Measurements from ENCODE around the gene ACTN1. TPM values are rescaled to one million over a fixed set of nuclear protein-coding genes. Genes with fewer than 3 reads are reported as not detected.

The ACTN1 gene
- total and polyA plus RNA-seq, 10 of the 15 experiments (the other 5 are each of a cell fraction or from before 2014, with no cell fraction given): 0.14 to 39.4 (median 2.6) TPM

GRCh38 chr14:68884031-68885030, 94.8 kb downstream of the ACTN1 start:
- H3K4me3 ChIP-seq: no peak overlapping the region
- FAIRE-seq (no peak), ATAC-seq (no peak; the same call in 2 of the 3 replicates), DNase-seq (ENCODE audit: low read depth, low spot score) (no peak)
- BruUV-seq (replicated peaks): no TSS peak
- H3K4me2 ChIP-seq (ENCODE audit: control insufficient read depth, insufficient read depth): no peak overlapping the region
- WGBS (ENCODE audit: insufficient coverage, insufficient replicate concordance, low lambda C conversion rate, missing lambda C conversion rate): 38% methylated on average over 10 of the region's 10 CpGs
- H3K27me3 ChIP-seq (replicated peaks in 1 of 2; ENCODE audit: control insufficient read depth in 2 of 2, insufficient read depth in 2 of 2, low read length in 1 of 2): no peaks in the 10 kb centered on the region
- intact Hi-C loops (cut with micrococcal nuclease; ENCODE audit: unreplicated experiment): no loop called here
- TF ChIP-seq ZBTB33 (IDR thresholded peaks at IDR 0.05): no peak
- TF ChIP-seq MLLT1 (IDR thresholded peaks at IDR 0.05): no peak
- TF ChIP-seq YBX1 (IDR thresholded peaks at IDR 0.05): no peak
- TF ChIP-seq TCF7 (IDR thresholded peaks at IDR 0.05; ENCODE audit: borderline replicate concordance): no peak
- no peak for TF ChIP-seq BCLAF1 (IDR thresholded peaks at IDR 0.05)
- TF ChIP-seq TBL1XR1 (IDR thresholded peaks at IDR 0.05; ENCODE audit: low read depth, low read length): no peak
- TF ChIP-seq HCFC1 (IDR thresholded peaks at IDR 0.05; ENCODE audit: low read length): no peak
- TF ChIP-seq CBFB (IDR thresholded peaks at IDR 0.05; ENCODE audit: low read depth): no peak
- TF ChIP-seq RB1 (IDR thresholded peaks at IDR 0.05; ENCODE audit: borderline replicate concordance): no peak
- TF ChIP-seq NFXL1 (IDR thresholded peaks at IDR 0.05; ENCODE audit: borderline replicate concordance): no peak
- TF ChIP-seq CREB1 (IDR thresholded peaks at IDR 0.05; ENCODE audit: low read depth): no peak
- TF ChIP-seq STAT1 (conservative IDR thresholded peaks at IDR 0.05): no peak
- no peak for TF ChIP-seq MAX (IDR thresholded peaks at IDR 0.05; ENCODE audit: low read depth, low read length)
- no peak for TF ChIP-seq TAF1 (IDR thresholded peaks at IDR 0.05; ENCODE audit: borderline replicate concordance, low read depth, low read length)
- H3K79me2 ChIP-seq (ENCODE audit: control insufficient read depth, insufficient read depth, low read length): no peaks in the 10 kb centered on the region
- ChIA-PET SMC1A (ENCODE audit: uncharacterized antibody, unreplicated experiment) (interaction anchor here (0.5 kb wide), 1 partner anchor 85 kb away, joined by 3 read pairs; no protein-coding TSS in a partner anchor), POLR2A (no interaction called here), RAD21 (ENCODE audit: unreplicated experiment) (interaction anchor here (0.6 kb wide), 1 partner anchor 796 kb away, joined by 3 read pairs; no protein-coding TSS in a partner anchor), CTCF (interaction anchor here (0.6 kb wide), 1 partner anchor 566 kb away, joined by 4 read pairs; no protein-coding TSS in a partner anchor)
- no peaks in the 10 kb centered on the region; a peak in 2 of 4 replicates for H3K36me3 ChIP-seq (ENCODE audit: control insufficient read depth in 2 of 2, insufficient read depth in 2 of 2, low read length in 1 of 2)
- H2AFZ ChIP-seq (ENCODE audit: control insufficient read depth, low read depth, low read length): no peak overlapping the region
- no peaks in the 10 kb centered on the region for H3K4me1 ChIP-seq (ENCODE audit: control insufficient read depth, insufficient read depth, low read length)
- H3K27ac ChIP-seq (ENCODE audit: control insufficient read depth, insufficient read depth): no peak overlapping the region
- no peaks in the 10 kb centered on the region for H3K9me3 ChIP-seq (replicated peaks; ENCODE audit: control insufficient read depth, insufficient read depth, low read length)
- H4K20me1 ChIP-seq (ENCODE audit: control insufficient read depth, insufficient read depth): no peaks in the 10 kb centered on the region
- in situ Hi-C loops (cut with MboI): no loop called here
- no peak overlapping the region for H3K9ac ChIP-seq (ENCODE audit: control insufficient read depth, insufficient read depth, low read length)

Data from GM12878 (cell line).